Lower leg skin (tissue), 4 donors: ENCODE measurements around the gene SLC9A9. TPM values are rescaled to one million over a fixed set of nuclear protein-coding genes. Genes with fewer than 3 reads are reported as not detected.
"Not testable (repeated sequence)": the region's sequence is repeated elsewhere in the genome, so short reads cannot be mapped to it uniquely, and the experiment has no call there.

Experiments
- DNase-seq, 2 donors: peaks; one replicate each; pipeline ENCODE4 v3.0.0-alpha.2; 2019; ENCODE audit warnings: low spot score in 2 of 2
- H3K4me3 ChIP-seq: fragments of 200-600 bp; sonication (generic); 2 replicates; pipeline ENCODE4 v1.5.1; 2017; ENCODE audit warnings: mild to moderate bottlenecking, low read depth; ENCODE audit not compliant: poor library complexity, severe bottlenecking
- POLR2A ChIP-seq, 2 donors: fragments of 450-650 bp; IDR thresholded peaks; one replicate each; pipeline ENCODE4 v1.6.1; 2016 to 2017; ENCODE audit warnings: antibody characterized with exemption in 2 of 2, mild to moderate bottlenecking in 1 of 2, moderate library complexity in 1 of 2
- WGBS, 2 donors: methylation state at CpG; one replicate each; pipeline ENCODE4 v1.1.5; 2018; 5-methylcytosine and 5-hydroxymethylcytosine counted together
- intact Hi-C: fragments of 100-400 bp; cut with DNase I; formaldehyde crosslinking; loops from one replicate; pipeline ENCODE4 v1.15.0; 2023; ENCODE audit warnings: low total_unique reads
- total RNA-seq, 4 donors: library from RNA; depleted of rRNA; stranded (reverse); fragments of >200 nt; gene quantifications; one replicate each; pipeline ENCODE4 v1.1.0, GENCODE V29; 2016
- TF ChIP-seq, protein P1 (sequence below), 3 donors: fragments of 450-650 bp; IDR thresholded peaks; one replicate each; pipeline ENCODE4 v1.5.1; 2016; ENCODE audit warnings: antibody characterized with exemption in 3 of 3, mild to moderate bottlenecking in 3 of 3, moderate library complexity in 2 of 3

Gene SLC9A9
- total RNA-seq, 4 donors from 2014 or later: 14.6 to 40.8 (median 23.7) TPM

DNA sequence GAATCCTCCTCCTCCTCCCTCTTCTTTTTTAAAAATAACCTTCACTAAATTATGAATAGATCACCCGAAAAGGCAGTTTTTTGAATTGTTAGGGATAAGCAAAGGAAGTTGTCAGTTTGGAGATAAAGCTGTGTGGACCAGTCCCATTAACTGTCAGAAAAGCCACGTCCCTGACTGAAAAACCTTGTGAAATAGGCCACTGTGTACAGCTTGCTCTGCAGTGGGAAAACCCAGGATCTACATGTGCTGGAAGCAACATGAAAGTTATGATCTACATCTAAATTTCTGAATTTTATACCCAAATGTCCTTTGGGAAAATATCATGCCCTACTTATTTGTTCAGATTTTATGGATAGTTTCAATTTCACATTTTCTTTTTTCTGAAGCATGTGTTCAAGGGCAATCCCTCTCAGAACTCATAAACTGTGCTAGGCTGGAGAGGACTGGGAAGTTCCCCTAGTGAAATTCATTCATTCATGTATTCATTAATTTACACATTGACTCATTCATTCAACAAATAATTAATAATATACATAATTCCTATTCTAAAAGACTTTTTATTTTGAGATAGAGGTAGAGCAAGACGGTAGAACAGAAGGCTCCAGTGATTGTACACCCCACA, 149.5 kb downstream of the SLC9A9 start:
- 76 to 78% methylated on average over 3 of the region's 3 CpGs for WGBS, 2 donors
- DNase-seq: no peak
- intact Hi-C loops: no loop called here
- TF ChIP-seq, protein P1, sequence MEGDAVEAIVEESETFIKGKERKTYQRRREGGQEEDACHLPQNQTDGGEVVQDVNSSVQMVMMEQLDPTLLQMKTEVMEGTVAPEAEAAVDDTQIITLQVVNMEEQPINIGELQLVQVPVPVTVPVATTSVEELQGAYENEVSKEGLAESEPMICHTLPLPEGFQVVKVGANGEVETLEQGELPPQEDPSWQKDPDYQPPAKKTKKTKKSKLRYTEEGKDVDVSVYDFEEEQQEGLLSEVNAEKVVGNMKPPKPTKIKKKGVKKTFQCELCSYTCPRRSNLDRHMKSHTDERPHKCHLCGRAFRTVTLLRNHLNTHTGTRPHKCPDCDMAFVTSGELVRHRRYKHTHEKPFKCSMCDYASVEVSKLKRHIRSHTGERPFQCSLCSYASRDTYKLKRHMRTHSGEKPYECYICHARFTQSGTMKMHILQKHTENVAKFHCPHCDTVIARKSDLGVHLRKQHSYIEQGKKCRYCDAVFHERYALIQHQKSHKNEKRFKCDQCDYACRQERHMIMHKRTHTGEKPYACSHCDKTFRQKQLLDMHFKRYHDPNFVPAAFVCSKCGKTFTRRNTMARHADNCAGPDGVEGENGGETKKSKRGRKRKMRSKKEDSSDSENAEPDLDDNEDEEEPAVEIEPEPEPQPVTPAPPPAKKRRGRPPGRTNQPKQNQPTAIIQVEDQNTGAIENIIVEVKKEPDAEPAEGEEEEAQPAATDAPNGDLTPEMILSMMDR (IDR thresholded peaks at IDR 0.05): no peak
- TF ChIP-seq POLR2A (IDR thresholded peaks at IDR 0.05): no peak
- no peak overlapping the region for H3K4me3 ChIP-seq

DNA sequence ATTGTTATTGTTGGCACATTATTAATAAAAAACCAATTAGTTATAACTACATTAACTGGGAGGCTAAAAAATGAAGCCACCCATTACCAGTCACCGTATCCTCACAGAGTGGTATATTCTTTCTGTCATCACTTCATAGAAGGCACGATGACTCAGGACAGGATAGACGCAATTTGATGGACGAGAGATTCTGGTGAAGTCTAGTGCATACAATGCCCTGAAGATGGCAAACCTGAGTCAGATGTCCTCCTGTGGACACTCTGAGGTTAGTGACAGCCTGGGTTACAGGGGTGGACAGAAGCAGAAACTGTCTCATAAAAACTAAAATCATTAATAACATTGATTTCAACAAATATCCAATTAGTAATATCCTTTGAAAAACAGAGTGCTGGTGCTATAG, 150.3 kb downstream of the SLC9A9 start:
- WGBS, 2 donors: 85 to 89% methylated on average over 4 of the region's 4 CpGs

DNA sequence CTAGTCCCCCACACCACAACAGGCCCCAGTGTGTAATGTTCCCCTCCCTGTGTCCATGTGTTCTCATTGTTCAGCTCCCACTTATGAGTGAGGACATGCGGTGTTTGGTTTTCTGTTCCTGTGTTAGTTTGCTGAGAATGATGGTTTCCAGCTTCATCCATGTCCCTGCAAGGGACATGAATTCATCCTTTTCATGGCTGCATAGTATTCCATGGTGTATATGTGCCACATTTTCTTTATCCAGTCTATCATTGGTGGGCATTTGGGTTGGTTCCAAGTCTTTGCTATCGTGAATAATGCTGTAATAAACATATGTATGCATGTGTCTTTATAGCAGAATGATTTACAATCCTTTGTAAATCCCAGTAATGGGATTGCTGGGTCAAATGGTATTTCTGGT, 152.9 kb downstream of the SLC9A9 start:
- H3K4me3 ChIP-seq, DNase-seq, intact Hi-C loops: not testable (repeated sequence)
- whole genome bisulfite sequencing, 2 donors: 69 to 88% methylated on average over 2 of the region's 2 CpGs

More for the DNA sequence above, 150.3 kb downstream of the SLC9A9 start:
- no peak for TF ChIP-seq POLR2A (IDR thresholded peaks at IDR 0.05)
- TF ChIP-seq, protein P1 (IDR thresholded peaks at IDR 0.05): no peak
- no peak overlapping the region for H3K4me3 ChIP-seq
- DNase-seq: no peak
- intact Hi-C loops: no loop called here

DNA sequence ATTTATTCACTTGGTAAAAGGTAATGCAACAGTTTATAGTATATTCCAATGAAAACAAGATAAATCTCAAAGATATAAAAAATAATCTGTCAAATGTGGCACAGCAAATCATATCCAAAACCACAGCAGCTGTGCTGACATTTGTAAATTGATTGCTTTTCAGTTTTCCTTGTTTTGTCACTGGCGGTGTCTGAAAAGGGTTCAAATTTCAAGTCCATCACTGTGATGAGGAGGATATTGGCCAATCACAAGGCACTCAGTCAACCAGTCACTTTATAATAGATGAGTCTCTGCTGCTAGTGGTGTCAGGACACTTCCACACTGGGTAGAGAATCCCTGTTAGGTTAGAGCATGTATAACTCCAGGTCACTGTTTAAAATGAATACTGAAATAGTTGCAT, 154.8 kb downstream of the SLC9A9 start:
- H3K4me3 ChIP-seq: no peak overlapping the region
- intact Hi-C loops: no loop called here
- TF ChIP-seq, protein P1 (IDR thresholded peaks at IDR 0.05): no peak
- no peak for TF ChIP-seq POLR2A (IDR thresholded peaks at IDR 0.05)
- 76 to 89% methylated on average over 1 of the region's 1 CpG for WGBS, 2 donors
- DNase-seq: no peak

DNA sequence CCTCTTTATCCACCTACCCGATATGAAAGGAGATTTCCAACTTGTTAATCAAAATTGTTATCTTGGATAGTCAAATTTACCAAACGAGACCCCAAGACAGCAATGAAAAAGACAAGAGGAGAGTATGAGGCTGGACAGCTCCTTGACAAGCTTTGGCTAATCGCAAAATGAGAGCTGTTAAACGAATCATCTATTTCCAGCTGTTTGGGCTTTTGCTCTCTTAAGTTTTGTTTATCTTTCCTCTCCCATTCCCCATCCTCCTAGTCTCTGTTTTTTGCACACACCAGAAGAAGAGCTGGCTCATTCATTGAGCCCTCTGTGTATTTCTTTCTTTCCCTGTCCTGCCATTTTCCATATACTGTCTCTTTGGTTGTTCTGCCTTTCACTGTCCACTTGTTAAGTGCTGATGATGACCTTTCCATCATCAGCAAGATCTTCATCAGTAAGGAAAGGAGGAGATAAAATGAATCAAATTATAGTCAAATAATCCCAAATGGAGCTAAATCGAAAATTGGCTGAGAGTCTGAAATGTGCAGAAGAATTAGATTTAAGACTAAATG, 161.6 kb downstream of the SLC9A9 start:
- DNase-seq: no peak
- WGBS, 2 donors: 75 to 80% methylated on average over 5 of the region's 5 CpGs
- intact Hi-C loops: no loop called here
- TF ChIP-seq, protein P1 (IDR thresholded peaks at IDR 0.05): no peak
- no peak for TF ChIP-seq POLR2A (IDR thresholded peaks at IDR 0.05)
- no peak overlapping the region for H3K4me3 ChIP-seq

DNA sequence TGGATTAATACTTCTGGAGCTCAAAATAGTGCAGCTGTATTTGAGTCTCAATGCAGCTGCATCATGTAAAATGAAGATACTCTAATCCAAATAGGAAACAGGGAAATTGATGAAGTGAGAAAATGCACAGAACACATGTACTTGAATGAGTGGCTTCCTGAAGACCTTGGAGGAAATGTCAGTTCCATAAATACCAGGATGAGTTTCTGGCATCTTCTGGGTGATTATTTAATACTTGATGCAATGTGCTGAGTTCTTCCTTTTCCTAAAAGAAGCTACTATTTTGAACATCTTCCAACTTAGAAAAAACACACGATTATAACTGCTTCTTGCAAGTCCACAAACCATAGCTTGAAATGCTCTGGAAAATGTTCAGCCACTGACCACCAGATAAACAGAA, 162.8 kb downstream of the SLC9A9 start:
- DNase-seq: no peak
- intact Hi-C loops: no loop called here
- H3K4me3 ChIP-seq: no peak overlapping the region
- TF ChIP-seq, protein P1 (IDR thresholded peaks at IDR 0.05): no peak
- no peak for TF ChIP-seq POLR2A (IDR thresholded peaks at IDR 0.05)
- WGBS, 2 donors: 42 to 51% methylated on average over 1 of the region's 1 CpG
